GM19043 (cell line): ENCODE results near the gene ARPC1A.
"Not testable (repeated sequence)": the region's sequence is repeated elsewhere in the genome, so short reads cannot be mapped to it uniquely, and the experiment has no call there.

Experiments
- ATAC-seq: cut with Tn5 transposase; IDR thresholded peaks from one replicate; pipeline ENCODE4 v1.9.1; 2021; ENCODE audit warnings: low read depth; ENCODE audit not compliant: unreplicated experiment

Gene ARPC1A

DNA sequence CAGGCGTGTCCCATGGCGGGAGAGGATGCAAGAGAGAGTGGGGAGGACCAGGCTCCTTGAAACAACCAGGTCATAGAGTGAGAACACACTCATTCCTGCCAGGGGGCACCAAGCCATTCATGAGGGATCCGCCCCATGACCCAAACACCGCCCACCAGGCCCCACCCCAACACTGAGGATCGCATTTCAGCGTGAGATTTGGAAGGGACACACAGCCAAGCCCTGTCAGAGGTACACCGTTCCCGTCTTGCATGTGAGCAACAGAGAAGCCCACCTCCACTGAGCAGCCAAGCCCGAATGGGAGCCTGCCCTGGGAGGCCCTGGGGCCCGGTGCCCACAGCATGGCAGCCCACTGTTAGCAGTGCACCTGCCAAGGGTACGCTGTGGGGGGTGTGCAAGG is 40.9 kb downstream of the ARPC1A start:
- ATAC-seq: no peak

DNA sequence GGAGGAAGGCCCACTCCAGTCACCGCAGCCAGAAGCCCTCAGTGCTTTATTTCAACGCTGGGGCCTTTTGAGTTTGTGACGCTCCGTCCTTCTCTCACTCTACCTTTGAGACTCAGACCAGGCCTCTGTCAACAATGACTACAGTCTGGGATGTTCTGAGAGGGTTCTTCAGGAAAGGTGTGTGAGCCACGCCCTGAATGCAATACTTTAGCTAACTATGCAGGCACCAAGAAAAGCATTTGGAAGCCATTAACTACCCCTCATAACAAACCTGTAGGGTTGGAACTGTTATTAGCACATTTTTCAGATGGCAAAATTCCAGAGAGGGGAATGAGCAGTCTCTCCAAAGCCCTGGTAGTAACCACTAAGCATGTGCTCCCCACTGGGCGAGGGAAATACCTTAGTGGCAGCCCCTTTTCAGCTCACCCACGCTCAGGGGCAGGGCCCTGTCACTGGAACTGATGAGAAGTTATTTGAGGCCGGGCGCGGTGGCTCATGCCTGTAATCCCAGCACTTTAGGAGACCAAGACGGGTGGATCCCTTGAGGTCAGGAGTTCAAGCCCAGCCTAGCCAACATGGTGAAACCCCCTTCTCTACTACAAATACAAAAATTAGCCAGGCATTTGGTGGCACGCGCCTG is 43.2 kb downstream of the ARPC1A start:
- ATAC-seq: no peak

DNA sequence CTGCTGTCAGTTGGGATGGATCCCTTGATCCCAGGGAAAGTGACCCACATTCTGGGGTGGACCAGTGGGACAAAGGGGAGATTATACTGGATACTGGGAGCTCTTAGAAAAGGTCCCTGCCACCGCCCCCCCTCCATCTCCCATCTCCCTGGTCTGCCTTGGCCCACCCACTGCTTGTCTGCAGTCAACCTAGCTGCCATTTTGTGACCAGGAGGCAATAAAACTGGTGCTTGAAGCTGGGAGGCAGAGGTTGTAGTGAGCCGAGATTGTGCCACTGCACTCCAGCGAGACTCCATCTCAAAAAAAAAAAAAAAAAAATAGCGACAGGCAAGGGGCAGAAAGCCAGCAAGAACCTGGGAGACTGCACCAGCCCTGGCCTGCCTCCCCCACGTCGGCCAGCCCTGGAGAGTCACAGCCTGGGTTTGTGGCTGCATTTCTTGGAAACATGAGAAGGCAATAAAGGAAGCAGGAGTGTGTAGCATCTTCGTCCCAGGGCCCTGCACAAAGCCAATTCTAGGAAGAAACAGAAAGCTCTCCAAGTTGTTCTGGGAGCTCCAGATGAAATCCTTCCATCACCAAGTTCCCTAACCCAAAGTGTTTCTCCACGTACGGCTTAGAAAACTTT is 44.2 kb downstream of the ARPC1A start:
- no peak for ATAC-seq

DNA sequence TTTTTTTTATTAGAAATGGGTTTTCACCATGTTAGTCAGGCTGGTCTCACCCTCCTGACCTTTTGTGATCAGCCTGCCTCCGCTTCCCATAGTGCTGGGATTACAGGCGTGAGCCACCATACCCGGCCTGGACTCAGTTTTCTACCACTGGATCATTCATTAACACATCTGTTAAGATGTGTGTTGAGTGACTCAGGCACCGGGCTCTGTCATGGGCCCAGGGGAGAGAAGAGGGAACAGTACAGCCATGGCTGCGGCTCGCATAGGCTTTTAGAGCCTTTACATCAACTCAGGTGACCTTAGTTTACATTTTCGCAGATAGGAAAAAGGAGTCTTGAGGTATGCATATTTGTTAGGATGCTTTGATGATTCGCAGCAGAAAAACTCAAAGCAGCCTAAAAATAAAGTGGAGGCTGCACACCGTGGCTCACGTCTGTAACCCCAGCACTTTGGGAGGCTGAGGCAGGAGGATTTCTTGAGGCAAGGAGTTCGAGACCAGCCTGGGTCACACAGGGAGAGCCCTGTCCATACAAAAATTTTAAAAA is 45.8 kb downstream of the ARPC1A start:
- no peak for ATAC-seq

GRCh38 chr7:99372275-99373090 is 46.8 kb downstream of the ARPC1A start:
- ATAC-seq: no peak

DNA sequence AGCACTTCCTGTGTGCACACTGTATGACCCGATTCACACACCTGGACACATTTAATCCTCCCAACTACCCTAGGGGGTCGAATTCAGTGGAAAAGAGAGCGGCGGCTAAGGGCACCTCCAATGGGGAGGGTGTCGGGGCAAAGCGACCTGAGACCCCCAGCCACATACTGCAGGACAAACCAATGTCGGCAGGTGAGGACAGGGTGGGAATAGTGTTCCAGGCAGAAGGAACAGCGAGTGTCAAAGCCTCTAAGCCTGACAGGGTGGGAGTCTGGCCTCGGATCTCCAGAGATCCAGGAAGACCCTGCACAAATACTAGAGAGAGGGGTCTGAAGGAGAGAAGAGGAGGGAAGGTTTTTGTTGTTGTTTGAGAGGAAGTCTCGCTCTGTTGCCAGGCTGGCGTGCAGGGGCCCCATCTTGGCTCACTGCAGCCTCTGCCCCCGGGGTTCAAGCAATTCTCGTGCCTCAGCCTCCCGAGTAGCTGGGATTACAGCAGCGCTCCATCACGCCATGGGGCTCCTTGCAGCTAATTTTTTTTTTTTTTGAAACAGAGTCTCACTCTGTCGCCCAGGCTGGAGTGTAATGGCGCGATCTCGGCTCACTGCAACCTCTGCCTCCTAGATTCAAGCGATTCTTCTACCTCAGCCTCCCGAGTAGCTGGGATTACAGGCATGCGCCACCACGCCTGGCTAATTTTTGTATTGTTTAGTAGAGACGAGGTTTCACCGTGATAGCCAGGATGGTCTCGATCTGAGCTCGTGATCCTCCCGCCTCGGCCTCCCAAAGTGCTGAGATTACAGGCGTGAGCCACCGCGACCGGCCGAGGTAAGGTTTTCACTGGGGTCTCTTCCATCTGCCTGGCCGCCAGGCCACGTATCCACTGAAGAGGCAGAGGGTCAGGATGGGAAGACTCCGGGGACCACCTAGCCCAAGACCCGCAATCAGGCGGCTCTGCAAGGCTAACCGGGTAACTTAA is 47.7 kb downstream of the ARPC1A start:
- ATAC-seq: no peak

DNA sequence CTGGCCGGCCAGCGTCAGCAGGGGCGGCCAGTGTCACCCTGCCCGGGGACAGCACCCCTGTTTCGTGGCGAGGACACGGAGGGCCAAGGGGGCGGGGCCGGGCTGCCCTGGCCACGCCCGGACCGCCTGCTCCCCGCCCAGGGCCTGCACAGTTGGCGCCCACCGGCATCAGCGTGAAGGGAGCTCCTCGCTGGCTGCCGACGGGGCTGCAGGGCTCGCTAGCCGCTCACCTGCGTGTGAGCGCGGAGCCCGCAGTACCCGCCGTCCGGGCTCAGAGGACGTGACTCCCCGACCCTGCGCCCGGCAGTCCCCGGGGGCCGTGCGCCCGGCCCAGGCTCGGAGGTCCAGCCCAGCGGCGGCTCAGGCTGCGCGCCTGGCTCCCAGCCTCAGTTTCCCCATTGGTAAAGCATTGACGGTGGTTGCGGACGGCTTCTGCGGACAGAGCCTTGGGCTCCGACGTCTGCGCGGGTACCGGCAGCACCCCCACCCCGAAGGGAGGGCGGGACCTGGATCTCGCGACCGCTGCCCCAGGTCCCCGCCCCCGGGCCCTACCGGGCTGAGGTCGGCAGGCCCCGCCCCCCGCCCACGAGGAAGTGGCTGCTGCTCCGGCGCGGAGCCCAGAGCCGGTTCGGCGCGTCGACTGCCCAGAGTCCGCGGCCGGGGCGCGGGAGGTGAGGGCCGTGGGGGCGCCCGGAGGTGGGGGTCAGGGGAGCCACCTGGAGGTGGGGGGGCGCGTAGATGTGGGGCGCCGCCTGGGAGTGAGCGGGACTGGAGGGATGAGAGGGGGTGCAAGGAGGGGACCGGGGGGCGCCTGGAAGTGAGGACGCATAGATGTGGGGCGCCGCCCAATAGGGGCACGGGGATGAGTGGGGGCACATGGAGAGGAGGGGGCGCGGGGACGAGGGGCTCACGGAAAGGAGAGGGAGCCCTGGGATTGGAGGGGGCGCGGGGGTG is 48.7 kb downstream of the ARPC1A start, which contains the start of gene ARPC1B:
ARPC1B (plus strand) TSS at position 620 of the 954 bp plus-strand sequence. CDS start 10,985 bp downstream, outside the sequence.
- peak; percentile 43 for ATAC-seq

- ATAC-seq: peak; percentile 37
Observed at GRCh38 chr7:99375070-99375807, 49.5 kb downstream of the ARPC1A start.

DNA sequence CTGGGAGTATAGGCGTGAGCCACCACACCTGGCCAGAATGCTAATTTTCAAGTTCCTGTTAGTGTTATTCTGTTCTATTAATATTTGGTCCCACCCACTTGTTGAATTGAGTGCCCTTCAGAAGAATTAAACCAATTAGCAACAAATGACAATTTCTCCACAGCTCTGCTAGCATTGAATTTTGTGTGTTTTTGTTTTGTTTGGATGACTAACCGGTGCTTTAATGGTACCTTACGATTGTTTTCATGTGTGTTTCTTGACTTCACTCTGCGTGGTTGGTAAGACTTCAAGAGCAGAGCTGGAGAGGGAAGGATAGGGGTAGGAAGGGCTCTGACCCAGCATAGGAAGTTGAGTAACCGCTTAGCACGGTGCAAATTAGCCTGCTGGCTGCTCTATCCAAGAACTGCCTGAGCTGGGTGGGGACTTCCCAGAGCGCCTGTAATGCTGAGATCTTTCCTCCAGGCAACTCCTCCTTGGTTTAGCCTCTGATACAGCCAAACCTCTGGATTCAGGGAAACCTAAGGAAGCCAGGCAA is 53.4 kb downstream of the ARPC1A start:
- ATAC-seq: no peak

DNA sequence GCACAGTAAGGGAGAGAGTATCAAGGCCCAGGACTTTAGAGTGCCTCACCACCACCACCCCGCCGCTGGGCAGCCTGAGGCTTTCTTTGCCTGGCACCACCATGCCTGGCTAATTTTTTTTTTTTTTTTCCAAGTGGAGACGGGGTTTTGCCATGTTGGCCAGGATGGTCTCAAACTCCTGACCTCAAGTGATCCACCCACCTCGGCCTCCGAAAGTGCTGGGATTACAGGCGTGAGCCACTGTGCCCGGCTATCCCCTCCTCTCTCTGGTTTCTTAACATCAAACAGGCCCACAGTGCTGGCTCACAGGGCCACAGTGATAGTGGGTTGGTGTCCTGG is 54.0 kb downstream of the ARPC1A start:
- not testable (repeated sequence) for ATAC-seq

DNA sequence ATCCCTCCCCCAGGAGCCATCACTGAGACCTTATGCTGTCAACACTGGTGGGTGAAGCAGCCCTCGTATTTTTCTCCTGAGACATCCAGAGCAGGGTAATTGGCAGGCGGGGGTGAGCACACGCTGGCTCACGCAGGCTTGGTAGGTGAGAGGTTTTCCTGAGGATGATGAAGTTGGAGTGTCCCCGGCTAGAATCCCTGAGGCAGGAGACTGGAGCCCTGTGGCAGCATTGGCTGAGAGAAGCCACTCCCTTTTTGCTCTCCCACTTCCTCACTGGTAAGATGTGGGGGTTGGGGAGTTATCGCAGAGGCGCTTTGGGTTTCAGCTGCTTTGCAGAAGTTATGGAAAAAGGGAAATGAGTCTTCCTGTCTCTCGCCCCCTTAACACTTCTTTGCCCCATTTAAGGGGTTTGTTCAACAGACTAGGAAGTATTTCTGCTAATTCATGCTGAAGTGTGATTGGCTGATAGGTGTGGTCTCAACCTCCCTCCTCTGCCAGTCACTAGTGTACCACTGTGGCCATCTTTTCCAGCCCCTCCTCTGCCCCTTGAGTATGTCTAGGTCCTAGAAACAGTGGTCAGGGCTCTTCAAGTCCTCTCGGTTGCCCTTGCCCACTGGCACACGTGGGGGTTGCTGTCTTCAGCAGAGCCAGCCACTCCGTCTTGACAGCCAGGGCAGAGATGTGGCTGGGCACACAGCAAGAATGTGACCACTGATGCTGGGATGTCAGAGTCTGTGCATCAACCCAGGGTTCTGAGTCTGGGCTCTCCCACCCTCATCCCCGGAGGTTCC is 54.5 kb downstream of the ARPC1A start:
- ATAC-seq: peak; percentile 44

- ATAC-seq: peak; percentile 79
Observed at GRCh38 chr7:99380823-99381663, 55.3 kb downstream of the ARPC1A start.

DNA sequence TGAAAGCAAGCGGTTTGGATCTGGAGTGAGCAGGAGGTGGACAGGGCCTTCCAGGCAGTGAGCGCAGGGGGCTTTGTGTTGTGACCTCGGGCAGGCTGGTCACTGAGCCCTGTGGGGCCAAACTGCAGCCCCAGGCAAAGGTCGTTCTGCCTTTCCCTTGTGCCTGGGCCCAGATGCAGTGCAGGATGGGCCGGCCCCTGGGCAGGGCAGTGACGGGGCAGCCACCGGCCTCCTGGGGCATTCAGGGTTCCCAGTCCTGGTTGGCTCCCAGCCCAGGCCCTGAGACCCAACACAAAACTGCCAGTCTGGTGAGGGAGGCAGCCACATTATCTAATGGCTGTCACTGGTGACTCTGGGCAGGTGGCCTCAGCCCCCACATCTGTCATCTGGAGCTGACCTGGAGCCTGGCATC is 56.0 kb downstream of the ARPC1A start:
- ATAC-seq: no peak

- ATAC-seq: no peak
Observed at GRCh38 chr7:99383203-99383602, 57.5 kb downstream of the ARPC1A start.

DNA sequence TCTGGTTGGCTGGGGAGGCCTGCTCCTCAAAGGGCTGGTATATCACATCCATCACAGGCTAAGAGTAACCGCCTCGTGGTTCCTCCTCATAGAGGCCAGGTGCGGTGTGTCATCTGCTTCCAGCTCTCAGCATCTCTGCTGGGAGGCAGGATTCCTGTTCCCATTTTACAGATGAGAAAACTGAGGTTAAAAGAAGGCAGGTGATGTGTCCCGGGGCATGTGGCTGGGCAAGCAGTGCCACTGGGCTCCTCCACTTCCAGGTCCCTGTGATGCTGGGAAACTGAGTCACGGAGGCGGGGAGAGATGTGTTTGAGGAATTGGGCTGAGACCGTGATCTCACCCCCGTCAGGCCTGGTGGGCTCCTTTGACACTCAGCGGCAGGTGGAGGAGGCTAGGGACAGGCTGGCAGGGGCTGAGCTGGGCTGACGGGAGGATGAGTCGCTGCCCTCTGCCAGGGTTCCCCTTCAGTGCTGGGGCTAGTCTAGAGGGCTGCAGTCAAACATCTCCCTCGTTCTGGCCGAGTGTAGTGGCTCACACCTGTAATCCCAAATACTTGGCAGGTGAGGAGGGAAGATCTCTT is 58.2 kb downstream of the ARPC1A start:
- ATAC-seq: no peak

DNA sequence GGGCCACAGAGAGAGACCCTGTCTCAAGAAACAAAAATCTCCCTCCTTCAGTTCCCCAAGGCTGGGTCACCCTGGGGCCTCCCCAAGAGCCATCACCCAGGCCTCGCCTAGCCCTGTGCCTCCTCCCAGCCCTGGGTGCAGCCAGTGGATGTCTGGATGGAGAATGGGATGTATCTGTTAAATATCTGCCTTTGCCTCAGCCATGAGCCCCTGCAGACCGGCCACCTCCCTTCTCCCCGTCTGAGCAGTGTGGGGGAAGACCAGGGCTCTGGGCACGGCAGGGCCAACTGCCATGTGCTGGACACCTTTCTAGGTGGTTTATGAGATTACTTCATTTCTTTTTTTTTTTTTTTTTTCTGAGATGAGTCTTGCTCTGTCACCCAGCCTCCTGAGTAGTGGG is 58.8 kb downstream of the ARPC1A start:
- ATAC-seq: no peak
